B cell (primary cell): ENCODE data around the gene SELENOP. TPM values are rescaled to one million over a fixed set of nuclear protein-coding genes. Genes with fewer than 3 reads are reported as not detected.

Experiments used
- ATAC-seq: fragments of 200-7000 bp; cut with Tn5 transposase; one replicate; pipeline ENCODE4 v1.10.0; 2021; ENCODE audit warnings: low read depth, mild to moderate bottlenecking, moderate number of reproducible peaks, moderate library complexity
- CTCF ChIA-PET: fragments of 350-600 bp; sonication (Branson Sonifier 250); formaldehyde crosslinking; loops from one replicate; lab custom pipeline; 2021; ENCODE audit warnings: antibody characterized with exemption, inconsistent platforms; lab: Charles Lee
- POLR2A ChIA-PET: fragments of 350-600 bp; sonication (Branson Sonifier 250); formaldehyde crosslinking; loops from one replicate; lab custom pipeline; 2021; ENCODE audit warnings: antibody characterized with exemption; lab: Charles Lee
- DNase-seq: peaks from one replicate; pipeline ENCODE4 v3.0.0; 2013
- H2AFZ ChIP-seq: 2 replicates; pipeline ENCODE4 v1.6.1; 2012; ENCODE audit warnings: mild to moderate bottlenecking, low read depth, low read length; ENCODE audit not compliant: insufficient read depth, poor library complexity, severe bottlenecking
- H3K27ac ChIP-seq, 2 donors: 1 replicate in 1 of 2; 2 replicates in 1 of 2; pipeline ENCODE4 v1.5.1; 2012 to 2013; ENCODE audit warnings: low read length in 2 of 2, mild to moderate bottlenecking in 2 of 2, moderate library complexity in 1 of 2
- H3K27me3 ChIP-seq, 4 experiments: fragments of 200-600 bp in 1 of 4; sonication (generic) in 1 of 4; replicated peaks in 1 of 4; 1 replicate in 2 of 4; 2 replicates in 2 of 4; pipeline versions ENCODE4 v1.6.1 to v1.7.0; 2013 to 2016; ENCODE audit warnings: low read length in 3 of 4, mild to moderate bottlenecking in 2 of 4, mixed read lengths in 1 of 4, moderate library complexity in 1 of 4; ENCODE audit not compliant: insufficient read depth in 4 of 4, control insufficient read depth in 3 of 4; ENCODE audit errors: control extremely low read depth in 1 of 4
- H3K36me3 ChIP-seq, 2 experiments: replicated peaks in 1 of 2; 1 replicate in 1 of 2; 2 replicates in 1 of 2; pipeline versions ENCODE4 v1.6.1 to v1.7.1; 2013; ENCODE audit warnings: low read length in 1 of 2; ENCODE audit not compliant: insufficient read depth in 2 of 2, control insufficient read depth in 1 of 2; ENCODE audit errors: control extremely low read depth in 1 of 2, extremely low read depth in 1 of 2
- H3K4me1 ChIP-seq, 2 donors: fragments of 200-600 bp in 1 of 2; sonication (generic) in 1 of 2; 1 replicate in 1 of 2; 2 replicates in 1 of 2; pipeline versions ENCODE4 v1.5.1 to v1.6.1; 2013 to 2017; ENCODE audit warnings: low read length in 2 of 2; ENCODE audit not compliant: control insufficient read depth in 2 of 2, insufficient read depth in 2 of 2
- H3K4me2 ChIP-seq: replicated peaks from 2 replicates; pipeline ENCODE3; 2012; ENCODE audit warnings: mild to moderate bottlenecking, low read depth, low read length; ENCODE audit not compliant: poor library complexity, severe bottlenecking
- H3K4me3 ChIP-seq, 5 experiments: fragments of 200-600 bp in 1 of 5; sonication (generic) in 1 of 5; 1 replicate in 3 of 5; 2 replicates in 2 of 5; pipeline versions ENCODE4 v1.5.1 to v1.7.0; 2011 to 2016; ENCODE audit warnings: low read length in 4 of 5, mild to moderate bottlenecking in 4 of 5, low read depth in 2 of 5, control low read depth in 1 of 5, moderate library complexity in 1 of 5; ENCODE audit not compliant: insufficient read depth in 1 of 5; ENCODE audit errors: control extremely low read depth in 1 of 5, extremely low read depth in 1 of 5
- H3K79me2 ChIP-seq: fragments of 200-600 bp; sonication (generic); one replicate; pipeline ENCODE4 v1.6.0; 2016; ENCODE audit warnings: low read length; ENCODE audit not compliant: control insufficient read depth, insufficient read depth
- H3K9ac ChIP-seq: fragments of 200-600 bp; sonication (generic); 2 replicates; pipeline ENCODE4 v1.6.1; 2017; ENCODE audit warnings: mild to moderate bottlenecking, low read length, moderate library complexity
- H3K9me3 ChIP-seq, 3 donors: one replicate each; pipeline versions ENCODE4 v1.6.1 to v1.7.1; 2013; ENCODE audit warnings: low read length in 2 of 3; ENCODE audit not compliant: control insufficient read depth in 2 of 3, insufficient read depth in 1 of 3; ENCODE audit errors: control extremely low read depth in 1 of 3
- H4K20me1 ChIP-seq: 2 replicates; pipeline ENCODE4 v1.6.0; 2012; ENCODE audit warnings: mild to moderate bottlenecking, low read length; ENCODE audit not compliant: insufficient read depth, control insufficient read depth, poor library complexity, severe bottlenecking
- H3K27ac Mint-ChIP-seq: one replicate; pipeline ENCODE4 v1.8.0; 2021; ENCODE audit warnings: mixed read lengths
- H3K27me3 Mint-ChIP-seq: one replicate; pipeline ENCODE4 v1.8.0; 2021; ENCODE audit warnings: mixed read lengths
- H3K4me1 Mint-ChIP-seq: one replicate; pipeline ENCODE4 v1.8.0; 2021; ENCODE audit warnings: mixed read lengths
- H3K4me3 Mint-ChIP-seq: one replicate; pipeline ENCODE4 v1.8.0; 2021; ENCODE audit warnings: mixed read lengths
- H3K9me3 Mint-ChIP-seq: one replicate; pipeline ENCODE4 v1.8.0; 2022; ENCODE audit warnings: mixed read lengths; ENCODE audit not compliant: insufficient read depth
- EZH2 ChIP-seq: IDR thresholded peaks from 2 replicates; pipeline ENCODE4 v1.6.1; 2012; ENCODE audit warnings: borderline replicate concordance, low read depth, mild to moderate bottlenecking, moderate library complexity, low read length; ENCODE audit not compliant: insufficient read depth, poor library complexity, severe bottlenecking
- WGBS: methylation state at CpG from one replicate; pipeline ENCODE4 v1.1.5; 2013; ENCODE audit warnings: missing lambda C conversion rate; ENCODE audit not compliant: insufficient coverage; 5-methylcytosine and 5-hydroxymethylcytosine counted together
- intact Hi-C: fragments of 100-400 bp; cut with micrococcal nuclease; formaldehyde crosslinking; loops from one replicate; pipeline ENCODE4 v1.10.0; 2022
- polyA plus RNA-seq: library from polyadenylated mRNA; depleted of rRNA; stranded (reverse); fragments of >200 nt; gene quantifications from 2 replicates; pipeline ENCODE4 v1.2.3, GENCODE V29; 2012
- total RNA-seq, 2 donors: library from RNA; stranded (reverse); fragments of 120-200 nt in 1 of 2; gene quantifications; 1 replicate in 1 of 2; 2 replicates in 1 of 2; pipeline versions ENCODE4 v1.2.3 to v1.2.4, GENCODE V29; 2013 to 2022
- TF ChIP-seq, protein P1 (sequence below): fragments of 200-600 bp; IDR thresholded peaks from one replicate; pipeline ENCODE4 v1.8.0; 2022; ENCODE audit warnings: antibody characterized with exemption, mild to moderate bottlenecking

SELENOP gene
- total and polyA plus RNA-seq, 2 donors (not counting 1 experiment from before 2014, with no cell fraction given), result 0.12 TPM; not detected in 1

DNA sequence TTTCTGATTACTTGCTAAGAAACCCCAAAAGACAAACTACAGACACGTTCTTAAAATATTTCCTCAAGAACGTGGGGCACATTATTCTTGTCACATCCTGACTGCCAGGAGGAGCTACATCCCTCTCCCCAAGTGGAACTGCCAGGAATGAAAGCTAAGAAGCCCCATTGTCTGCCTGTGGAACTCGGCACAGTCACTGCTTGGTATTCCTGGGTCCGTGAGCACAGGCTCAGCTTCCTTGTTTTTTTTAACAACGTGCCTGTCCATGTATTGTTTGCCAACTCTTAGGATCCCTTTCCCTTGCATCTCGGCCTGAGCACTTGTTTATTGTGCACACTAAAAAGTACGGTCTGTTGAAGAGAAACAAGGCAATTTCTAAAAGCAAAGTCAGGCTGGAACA lies 47.0 kb upstream of the SELENOP start:
- DNase-seq (no peak), ATAC-seq (no peak)
- ChIA-PET POLR2A (no interaction called here), CTCF (no interaction called here)
- 74% methylated on average over 6 of the region's 7 CpGs for WGBS
- H2AFZ ChIP-seq, result no peak overlapping the region
- no peak overlapping the region for H3K4me2 ChIP-seq
- Mint-ChIP-seq H3K4me1 (no peaks in the 10 kb centered on the region), H3K9me3 (no peaks in the 10 kb centered on the region), H3K27ac (no peak overlapping the region), H3K27me3 (peaks cover 24% of the 10 kb centered on the region), H3K4me3 (no peak overlapping the region)
- no peaks in the 10 kb centered on the region for H4K20me1 ChIP-seq
- no peak overlapping the region for H3K9ac ChIP-seq
- no peaks in the 10 kb centered on the region for H3K4me1 ChIP-seq
- H3K27ac ChIP-seq, result no peak overlapping the region
- H3K36me3 ChIP-seq, result no peaks in the 10 kb centered on the region
- TF ChIP-seq, protein P1, sequence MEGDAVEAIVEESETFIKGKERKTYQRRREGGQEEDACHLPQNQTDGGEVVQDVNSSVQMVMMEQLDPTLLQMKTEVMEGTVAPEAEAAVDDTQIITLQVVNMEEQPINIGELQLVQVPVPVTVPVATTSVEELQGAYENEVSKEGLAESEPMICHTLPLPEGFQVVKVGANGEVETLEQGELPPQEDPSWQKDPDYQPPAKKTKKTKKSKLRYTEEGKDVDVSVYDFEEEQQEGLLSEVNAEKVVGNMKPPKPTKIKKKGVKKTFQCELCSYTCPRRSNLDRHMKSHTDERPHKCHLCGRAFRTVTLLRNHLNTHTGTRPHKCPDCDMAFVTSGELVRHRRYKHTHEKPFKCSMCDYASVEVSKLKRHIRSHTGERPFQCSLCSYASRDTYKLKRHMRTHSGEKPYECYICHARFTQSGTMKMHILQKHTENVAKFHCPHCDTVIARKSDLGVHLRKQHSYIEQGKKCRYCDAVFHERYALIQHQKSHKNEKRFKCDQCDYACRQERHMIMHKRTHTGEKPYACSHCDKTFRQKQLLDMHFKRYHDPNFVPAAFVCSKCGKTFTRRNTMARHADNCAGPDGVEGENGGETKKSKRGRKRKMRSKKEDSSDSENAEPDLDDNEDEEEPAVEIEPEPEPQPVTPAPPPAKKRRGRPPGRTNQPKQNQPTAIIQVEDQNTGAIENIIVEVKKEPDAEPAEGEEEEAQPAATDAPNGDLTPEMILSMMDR, result no peak
- TF ChIP-seq EZH2, result no peak
- intact Hi-C loops, result no loop called here
- peaks cover 0 to 6% (median 0%) of the 10 kb centered on the region in 3 donors for H3K9me3 ChIP-seq
- no peak overlapping the region for H3K4me3 ChIP-seq
- no peaks in the 10 kb centered on the region for H3K27me3 ChIP-seq
- no peaks in the 10 kb centered on the region for H3K79me2 ChIP-seq

DNA sequence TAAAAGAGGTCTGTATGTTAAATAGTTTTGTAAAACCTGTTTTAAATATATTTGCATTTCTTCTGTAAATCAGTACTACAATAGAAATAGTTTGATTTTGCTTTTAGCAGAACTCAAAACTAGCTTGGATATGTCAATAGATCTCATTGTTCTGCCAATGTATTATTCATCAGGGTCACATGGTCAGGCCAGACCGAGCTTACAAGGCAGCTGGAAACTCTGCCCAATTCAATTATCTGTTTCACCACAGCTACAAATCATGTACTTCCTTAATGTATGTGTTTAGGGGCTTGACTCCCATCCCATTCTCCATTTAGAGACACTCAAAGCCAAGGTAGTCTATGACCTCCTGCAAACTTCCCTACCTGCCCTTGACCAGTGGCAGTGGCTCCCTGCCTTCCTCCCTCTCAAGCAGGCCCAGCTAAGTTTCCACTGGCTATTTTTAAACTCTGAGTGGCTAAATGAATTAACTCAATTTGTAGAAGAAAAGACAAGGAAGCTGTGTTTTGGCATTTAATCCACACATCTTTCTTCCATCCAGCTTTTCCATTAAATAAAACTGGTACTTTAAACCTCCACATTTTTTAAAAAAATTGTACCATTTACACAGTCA lies 46.4 kb upstream of the SELENOP start:
- ATAC-seq, result no peak
- H3K9me3 Mint-ChIP-seq, result no peaks in the 10 kb centered on the region
- Histone ChIP-seq H3K4me1 (no peaks in the 10 kb centered on the region), H3K27ac (no peak overlapping the region), H3K9ac (no peak overlapping the region), H3K36me3 (no peaks in the 10 kb centered on the region), H3K27me3 (no peaks in the 10 kb centered on the region), H3K4me3 (no peak overlapping the region), H3K79me2 (no peaks in the 10 kb centered on the region), H4K20me1 (no peaks in the 10 kb centered on the region), H3K4me2 (no peak overlapping the region), H3K9me3 (peaks cover 0 to 2% (median 0%) of the 10 kb centered on the region in 3 donors), H2AFZ (no peak overlapping the region)
- intact Hi-C loops, result no loop called here
- WGBS, result 60% methylated on average over 1 of the region's 1 CpG
- DNase-seq, result no peak
- no peaks in the 10 kb centered on the region for H3K4me1 Mint-ChIP-seq
- ChIA-PET CTCF (no interaction called here), POLR2A (no interaction called here)
- H3K27me3 Mint-ChIP-seq, result peaks cover 21% of the 10 kb centered on the region
- no peak overlapping the region for H3K4me3 Mint-ChIP-seq
- TF ChIP-seq EZH2, result no peak
- TF ChIP-seq, protein P1, result no peak
- no peak overlapping the region for H3K27ac Mint-ChIP-seq
